ENCODE results near the gene CAMKK1. TPM values are rescaled to one million over a fixed set of nuclear protein-coding genes. Genes with fewer than 3 reads are reported as not detected.

The CAMKK1 gene
- polyA plus RNA-seq, 1 donor (not counting 4 experiments of a cell fraction or from before 2014, with no cell fraction given): 2.5 TPM

- Histone ChIP-seq H3K9me3 (ENCODE audit: control insufficient read depth, low read depth, low read length) (no peaks in the 10 kb centered on the region), H3K4me2 (ENCODE audit: control insufficient read depth, extremely low read depth, insufficient read depth, low read depth, low read length) (no peak overlapping the region), H3K36me3 (ENCODE audit: control insufficient read depth in 2 of 2, extremely low read depth in 1 of 2, insufficient read depth in 2 of 2, low read length in 2 of 2) (no peaks in the 10 kb centered on the region), H3K79me2 (ENCODE audit: control insufficient read depth, insufficient read depth, low read length) (no peaks in the 10 kb centered on the region), H3K4me1 (ENCODE audit: control insufficient read depth, extremely low read depth, insufficient read depth, low read length) (no peaks in the 10 kb centered on the region), H3K9ac (ENCODE audit: control insufficient read depth, extremely low read depth, insufficient read depth, low read length) (no peak overlapping the region), H3K9me1 (ENCODE audit: control insufficient read depth, extremely low read depth, insufficient read depth, low read length) (no peaks in the 10 kb centered on the region), H3K27me3 (ENCODE audit: control insufficient read depth, extremely low read depth, insufficient read depth, low read length) (no peaks in the 10 kb centered on the region), H3K4me3 (ENCODE audit: control insufficient read depth in 2 of 3, extremely low read depth in 1 of 3, insufficient read depth in 2 of 3, low read depth in 1 of 3, low read length in 3 of 3) (no peak overlapping the region), H3K27ac (ENCODE audit: control insufficient read depth, insufficient read depth, low read length) (no peak overlapping the region), H2AFZ (ENCODE audit: control insufficient read depth, low read length) (no peak overlapping the region), H4K20me1 (ENCODE audit: control insufficient read depth, extremely low read depth, insufficient read depth, low read length) (no peaks in the 10 kb centered on the region)
- FAIRE-seq (no peak), DNase-seq (ENCODE audit: low read depth, low spot score) (no peak)
- TF ChIP-seq CTCF (optimal IDR thresholded peaks at IDR 0.05 in 1 of 3, IDR thresholded peaks at IDR 0.05 in 1 of 3, conservative IDR thresholded peaks at IDR 0.05 in 1 of 3; ENCODE audit: extremely low read depth in 1 of 3, insufficient read depth in 2 of 3, low read length in 3 of 3) (no peak), EZH2 (IDR thresholded peaks at IDR 0.05; ENCODE audit: low read length) (no peak)
- dilution Hi-C loops (cut with MboI; ENCODE audit: extremely low pct_ligation_motif_present, low sequenced_read_pairs): no loop called here
Observed at GRCh38 chr17:3912827-3913226, 20.0 kb upstream of the CAMKK1 start.

GRCh38 chr17:3911271-3912053 lies 18.6 kb upstream of the CAMKK1 start:
- no peaks in the 10 kb centered on the region for H3K9me3 ChIP-seq (ENCODE audit: control insufficient read depth, low read depth, low read length)
- H4K20me1 ChIP-seq (ENCODE audit: control insufficient read depth, extremely low read depth, insufficient read depth, low read length): no peaks in the 10 kb centered on the region
- no peak overlapping the region for H3K4me3 ChIP-seq (ENCODE audit: control insufficient read depth in 2 of 3, extremely low read depth in 1 of 3, insufficient read depth in 2 of 3, low read depth in 1 of 3, low read length in 3 of 3)
- H3K79me2 ChIP-seq (ENCODE audit: control insufficient read depth, insufficient read depth, low read length): no peaks in the 10 kb centered on the region
- TF ChIP-seq EZH2 (IDR thresholded peaks at IDR 0.05; ENCODE audit: low read length) (no peak), CTCF (optimal IDR thresholded peaks at IDR 0.05 in 1 of 3, IDR thresholded peaks at IDR 0.05 in 1 of 3, conservative IDR thresholded peaks at IDR 0.05 in 1 of 3; ENCODE audit: extremely low read depth in 1 of 3, insufficient read depth in 2 of 3, low read length in 3 of 3) (no peak)
- H3K9ac ChIP-seq (ENCODE audit: control insufficient read depth, extremely low read depth, insufficient read depth, low read length): no peak overlapping the region
- no peaks in the 10 kb centered on the region for H3K9me1 ChIP-seq (ENCODE audit: control insufficient read depth, extremely low read depth, insufficient read depth, low read length)
- H3K27me3 ChIP-seq (ENCODE audit: control insufficient read depth, extremely low read depth, insufficient read depth, low read length): peaks cover 3% of the 10 kb centered on the region
- no peaks in the 10 kb centered on the region for H3K36me3 ChIP-seq (ENCODE audit: control insufficient read depth in 2 of 2, extremely low read depth in 1 of 2, insufficient read depth in 2 of 2, low read length in 2 of 2)
- no peak overlapping the region for H3K4me2 ChIP-seq (ENCODE audit: control insufficient read depth, extremely low read depth, insufficient read depth, low read depth, low read length)
- no peak overlapping the region for H2AFZ ChIP-seq (ENCODE audit: control insufficient read depth, low read length)
- no peak overlapping the region for H3K27ac ChIP-seq (ENCODE audit: control insufficient read depth, insufficient read depth, low read length)
- DNase-seq (ENCODE audit: low read depth, low spot score) (no peak), FAIRE-seq (no peak)
- dilution Hi-C loops (cut with MboI; ENCODE audit: extremely low pct_ligation_motif_present, low sequenced_read_pairs): no loop called here
- H3K4me1 ChIP-seq (ENCODE audit: control insufficient read depth, extremely low read depth, insufficient read depth, low read length): no peaks in the 10 kb centered on the region

Data from keratinocyte (primary cell).